IPS-15b (cell line): ENCODE results near the gene KRTAP10-3.

Experiments used
- H3K27me3 ChIP-seq: one replicate; pipeline ENCODE4 v1.6.1; 2013; ENCODE audit warnings: low read length; ENCODE audit not compliant: control insufficient read depth, insufficient read depth
- H3K36me3 ChIP-seq: one replicate; pipeline ENCODE4 v1.6.1; 2013; ENCODE audit warnings: low read length; ENCODE audit not compliant: control insufficient read depth, insufficient read depth
- H3K4me1 ChIP-seq: one replicate; pipeline ENCODE4 v1.6.1; 2013; ENCODE audit warnings: mild to moderate bottlenecking, low read length; ENCODE audit not compliant: control insufficient read depth, insufficient read depth
- H3K4me3 ChIP-seq: one replicate; pipeline ENCODE4 v1.5.1; 2013; ENCODE audit warnings: low read depth, low read length
- H3K9ac ChIP-seq: one replicate; pipeline ENCODE4 v1.6.1; 2013; ENCODE audit warnings: low read depth, mild to moderate bottlenecking, low read length
- H3K9me3 ChIP-seq: one replicate; pipeline ENCODE4 v1.6.1; 2013; ENCODE audit warnings: mild to moderate bottlenecking, low read length; ENCODE audit not compliant: control insufficient read depth, insufficient read depth

The KRTAP10-3 gene

DNA sequence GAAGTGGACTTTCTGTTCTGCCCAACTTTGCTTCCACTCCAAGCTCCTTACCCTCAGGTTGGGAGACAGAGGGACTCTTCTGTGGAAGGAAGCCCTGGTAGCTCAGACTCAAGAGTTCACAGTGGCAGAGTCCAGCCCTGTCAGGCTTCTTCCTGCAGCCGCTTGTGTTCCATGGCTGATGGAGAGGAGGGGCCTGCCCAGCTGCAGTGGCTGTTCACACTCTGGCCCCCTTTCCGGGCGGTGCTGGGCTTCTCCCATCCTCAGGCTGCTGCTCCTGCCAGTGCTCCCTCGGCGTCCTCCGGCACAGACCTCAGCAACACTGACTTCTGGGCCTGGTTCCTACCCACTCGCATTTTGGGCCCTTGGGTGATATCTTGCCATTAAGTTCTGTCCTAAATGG is 22.6 kb downstream of the KRTAP10-3 start:
- H3K9ac ChIP-seq = no peak overlapping the region
- H3K4me1 ChIP-seq = no peaks in the 10 kb centered on the region
- no peaks in the 10 kb centered on the region for H3K9me3 ChIP-seq
- H3K36me3 ChIP-seq = no peaks in the 10 kb centered on the region
- H3K27me3 ChIP-seq = no peaks in the 10 kb centered on the region
- H3K4me3 ChIP-seq = no peak overlapping the region

DNA sequence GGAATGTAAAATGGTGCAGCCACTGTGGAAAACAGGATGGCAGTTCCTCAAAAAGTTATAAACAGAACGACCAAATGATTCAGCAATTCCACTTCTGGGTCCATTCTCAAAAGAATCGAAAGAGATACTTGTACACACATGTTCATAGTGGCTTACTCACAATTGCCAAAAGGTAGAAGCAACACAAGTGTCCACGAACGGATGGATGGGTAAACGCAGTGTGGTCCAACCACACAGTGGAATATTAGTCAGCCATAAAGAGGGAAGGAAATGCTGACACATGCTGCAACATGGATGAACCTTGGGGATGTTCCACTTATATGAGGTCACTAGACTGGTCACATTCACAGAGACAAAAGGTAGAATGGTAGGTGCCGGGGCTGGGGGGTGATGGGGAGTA is 23.9 kb downstream of the KRTAP10-3 start:
- Histone ChIP-seq H3K27me3 (no peaks in the 10 kb centered on the region), H3K9ac (no peak overlapping the region), H3K4me1 (no peaks in the 10 kb centered on the region), H3K4me3 (no peak overlapping the region), H3K9me3 (no peaks in the 10 kb centered on the region), H3K36me3 (no peaks in the 10 kb centered on the region)

DNA sequence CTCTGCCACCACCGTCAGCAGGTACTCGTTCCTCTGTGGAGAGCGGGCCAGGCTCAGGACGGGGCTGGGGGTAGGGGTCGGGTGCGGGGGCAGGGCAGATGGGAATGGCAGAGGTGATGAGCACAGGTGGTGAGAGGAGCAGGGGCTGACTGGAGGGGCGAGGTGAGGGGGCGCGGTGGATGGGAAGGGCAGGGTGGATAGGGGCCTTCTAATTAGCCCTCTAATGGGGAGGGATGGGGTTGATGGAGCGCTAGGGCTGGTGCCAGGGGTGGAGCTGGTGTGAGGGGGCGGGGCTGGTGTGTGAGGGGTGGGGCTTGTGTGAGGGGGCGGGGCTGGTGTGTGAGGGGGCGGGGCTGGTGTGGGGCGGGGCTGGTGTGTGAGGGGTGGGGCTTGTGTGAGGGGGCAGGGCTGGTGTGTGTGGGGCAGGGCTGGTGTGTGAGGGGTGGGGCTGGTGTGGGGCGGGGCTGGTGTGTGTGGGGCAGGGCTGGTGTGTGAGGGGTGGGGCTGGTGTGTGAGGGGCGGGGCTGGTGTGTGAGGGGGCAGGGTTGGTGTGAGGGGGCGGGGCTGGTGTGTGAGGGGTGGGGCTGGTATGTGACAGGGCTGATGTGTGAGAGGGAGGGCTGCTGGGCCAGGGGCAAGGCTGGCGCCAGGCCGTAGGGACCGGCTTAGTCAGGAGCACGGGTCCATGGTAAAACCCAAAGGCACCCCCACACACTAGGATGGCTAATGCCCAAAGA is 24.5 kb downstream of the KRTAP10-3 start:
- no peak overlapping the region for H3K9ac ChIP-seq
- no peaks in the 10 kb centered on the region for H3K4me1 ChIP-seq
- H3K4me3 ChIP-seq = no peak overlapping the region
- H3K36me3 ChIP-seq = no peaks in the 10 kb centered on the region
- no peaks in the 10 kb centered on the region for H3K9me3 ChIP-seq
- H3K27me3 ChIP-seq = no peaks in the 10 kb centered on the region

DNA sequence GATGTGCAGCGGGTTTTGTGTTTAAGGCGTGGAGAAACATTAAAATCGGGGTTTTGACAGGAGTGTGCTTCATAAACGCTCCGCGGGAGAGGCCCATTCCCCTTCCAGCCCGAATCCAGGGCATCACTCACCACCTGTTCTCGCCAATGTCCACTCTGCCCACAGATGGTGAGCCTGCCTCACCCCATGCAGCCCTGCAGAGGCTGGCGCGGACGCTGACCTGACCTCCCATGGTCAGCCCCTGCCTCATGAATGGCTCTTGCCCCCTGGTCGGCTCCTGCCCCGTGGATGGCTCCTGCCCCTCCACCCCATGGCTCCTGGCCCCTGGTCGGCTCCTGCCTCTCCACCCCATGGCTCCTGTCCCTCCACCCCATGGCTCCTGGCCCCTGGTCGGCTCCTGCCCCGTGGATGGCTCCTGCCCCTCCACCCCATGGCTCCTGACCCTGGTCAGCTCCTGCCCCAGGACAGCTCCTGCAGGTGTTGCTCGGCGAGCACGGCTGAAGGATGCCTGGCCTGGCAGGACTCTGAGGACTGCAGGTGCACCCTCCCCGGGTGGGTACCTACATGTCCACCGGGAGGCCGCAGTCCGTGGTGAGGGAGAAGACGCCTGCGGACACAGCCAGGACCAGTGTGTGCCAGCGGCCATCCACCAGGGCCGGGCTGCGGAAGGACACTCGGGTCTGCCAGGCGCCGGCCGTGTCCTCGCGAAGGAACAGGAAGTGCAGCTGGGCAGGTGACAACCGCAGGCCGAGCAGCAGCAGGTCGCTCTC is 25.3 kb downstream of the KRTAP10-3 start:
- no peak overlapping the region for H3K9ac ChIP-seq
- H3K4me3 ChIP-seq = no peak overlapping the region
- no peaks in the 10 kb centered on the region for H3K27me3 ChIP-seq
- no peaks in the 10 kb centered on the region for H3K36me3 ChIP-seq
- no peaks in the 10 kb centered on the region for H3K9me3 ChIP-seq
- H3K4me1 ChIP-seq = no peaks in the 10 kb centered on the region

DNA sequence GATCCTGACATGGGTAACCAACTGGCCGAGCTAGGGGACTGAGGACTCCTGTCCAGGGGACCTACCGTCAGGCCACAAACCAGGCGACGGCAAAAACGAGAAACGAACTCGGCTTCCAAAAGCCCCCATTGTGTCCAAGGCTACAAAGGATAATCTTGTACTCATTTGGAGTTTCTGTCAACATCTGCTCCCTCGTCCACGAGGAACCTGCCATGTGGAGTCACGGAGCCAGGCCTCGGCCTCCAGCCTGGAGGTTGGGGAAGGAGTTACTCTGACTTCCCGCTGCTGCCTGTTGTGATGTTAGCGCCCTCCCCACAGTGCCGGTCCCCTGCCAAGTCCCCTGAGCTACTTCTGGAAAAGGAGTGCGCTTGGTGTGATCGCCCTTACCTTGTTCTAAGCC is 25.9 kb downstream of the KRTAP10-3 start:
- Histone ChIP-seq H3K36me3 (no peaks in the 10 kb centered on the region), H3K27me3 (no peaks in the 10 kb centered on the region), H3K9me3 (no peaks in the 10 kb centered on the region), H3K9ac (no peak overlapping the region), H3K4me1 (no peaks in the 10 kb centered on the region), H3K4me3 (no peak overlapping the region)

DNA sequence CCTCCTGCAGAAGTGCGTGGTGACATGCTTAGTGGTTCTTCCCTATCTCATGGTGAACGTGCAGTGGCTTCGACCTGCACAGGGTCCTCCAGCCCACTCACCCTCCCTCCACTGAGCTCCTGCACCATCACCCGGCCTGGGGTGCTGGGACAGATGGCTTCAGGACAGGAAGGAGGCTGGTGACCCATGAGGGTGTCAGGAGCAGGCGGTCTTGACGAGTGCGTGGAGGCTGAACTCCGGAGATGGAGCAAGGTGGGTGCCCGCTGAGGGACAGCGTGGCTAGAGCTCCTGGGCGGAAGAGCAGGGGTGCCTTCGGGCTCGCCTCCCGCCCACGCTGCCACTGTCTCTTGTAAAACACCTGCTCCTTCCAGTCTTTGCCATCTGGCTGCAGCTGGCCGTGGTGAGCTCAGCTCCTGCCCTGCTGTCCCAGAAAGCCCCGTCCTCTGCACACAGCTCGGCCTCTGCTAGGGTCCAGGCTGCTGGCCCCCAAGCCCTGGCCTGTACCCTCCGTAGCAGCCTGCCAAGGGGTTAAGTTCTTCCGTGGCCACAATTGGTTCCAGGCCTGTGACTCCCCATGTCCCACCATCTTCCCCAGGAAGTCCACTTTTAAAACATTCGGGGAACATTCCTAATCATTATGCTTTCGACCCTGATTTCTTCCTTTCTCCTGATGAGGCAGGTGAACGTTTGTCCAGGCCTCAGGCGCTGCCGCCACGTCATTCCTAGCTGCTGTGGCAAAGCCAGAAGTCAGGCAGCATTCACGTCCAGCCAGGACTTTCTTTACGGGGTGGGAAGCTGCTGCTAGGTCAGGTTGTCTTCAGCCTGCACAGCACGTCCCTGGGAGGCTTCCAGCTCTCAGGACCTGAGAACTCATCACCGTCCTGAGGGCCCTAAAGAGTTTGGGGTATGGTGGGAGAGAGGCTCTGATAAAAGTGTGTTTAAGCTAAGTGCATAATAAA is 26.7 kb downstream of the KRTAP10-3 start:
- Histone ChIP-seq H3K4me3 (no peak overlapping the region), H3K36me3 (no peaks in the 10 kb centered on the region), H3K27me3 (no peaks in the 10 kb centered on the region), H3K4me1 (no peaks in the 10 kb centered on the region), H3K9ac (no peak overlapping the region), H3K9me3 (no peaks in the 10 kb centered on the region)

DNA sequence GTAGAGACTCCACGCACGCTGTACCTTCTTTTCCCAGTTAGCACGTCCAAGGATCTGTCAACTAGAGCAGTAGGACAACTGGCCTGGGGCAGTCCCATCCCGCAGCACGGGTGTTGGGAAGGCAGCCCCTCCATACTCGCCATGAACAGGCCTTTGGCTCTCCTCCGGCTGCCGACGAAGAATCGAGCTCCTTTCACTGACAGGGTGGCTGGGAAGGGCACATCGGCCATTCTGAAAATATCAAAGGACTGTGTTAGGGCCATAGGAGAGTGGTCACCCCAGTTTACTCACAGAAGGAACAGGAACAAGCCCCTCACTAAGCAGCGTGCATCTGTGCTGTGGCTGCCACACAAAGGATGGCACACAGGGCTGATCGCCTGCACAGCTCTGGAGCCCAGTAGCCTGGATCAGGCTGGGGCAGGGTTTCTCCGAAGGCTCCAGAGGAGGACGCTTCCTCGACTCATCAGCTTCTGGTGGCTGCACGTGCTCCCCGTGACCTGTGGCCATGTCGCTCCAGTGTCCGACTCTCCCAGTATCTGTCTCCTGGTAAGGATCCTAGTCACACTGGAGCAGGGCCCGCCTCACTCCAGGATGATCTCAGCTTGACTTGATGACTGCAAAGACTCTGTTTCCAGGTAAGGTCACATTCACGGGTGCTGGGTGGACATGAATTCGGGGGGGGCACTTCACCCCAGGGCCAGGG is 27.5 kb downstream of the KRTAP10-3 start:
- Histone ChIP-seq H3K4me3 (no peak overlapping the region), H3K4me1 (no peaks in the 10 kb centered on the region), H3K27me3 (no peaks in the 10 kb centered on the region), H3K9me3 (no peaks in the 10 kb centered on the region), H3K9ac (no peak overlapping the region), H3K36me3 (no peaks in the 10 kb centered on the region)

DNA sequence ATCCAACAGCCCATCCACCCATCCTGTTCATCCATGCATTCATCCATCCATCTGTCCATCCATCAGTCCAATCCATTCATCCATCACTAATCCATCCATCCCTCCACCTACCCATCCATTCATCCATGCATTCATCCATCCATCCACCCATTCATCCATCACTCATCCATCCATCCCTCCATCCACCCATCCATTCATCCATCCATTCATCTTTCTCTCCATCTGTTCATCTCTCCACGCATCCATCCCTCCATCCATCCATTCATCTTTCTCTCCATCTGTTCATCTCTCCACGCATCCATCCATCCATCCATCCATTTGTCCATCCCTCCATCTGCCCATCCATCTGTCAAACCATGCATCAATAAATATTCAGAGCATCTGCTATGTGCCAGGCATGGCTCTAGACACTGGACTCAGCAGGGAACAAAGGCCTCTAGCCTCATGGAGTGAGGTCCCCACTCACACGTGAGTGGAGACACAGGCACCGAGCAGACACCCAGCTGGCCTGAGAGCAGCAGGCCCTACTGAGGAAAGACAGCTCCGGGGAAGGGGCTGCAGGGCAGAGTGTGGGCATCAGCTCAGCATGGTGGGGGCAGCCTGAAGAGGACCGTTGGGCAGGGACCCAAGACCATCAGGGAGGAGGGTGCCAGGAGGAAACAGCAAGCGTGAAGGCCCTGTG is 28.2 kb downstream of the KRTAP10-3 start:
- H3K4me3 ChIP-seq = no peak overlapping the region
- H3K36me3 ChIP-seq = no peaks in the 10 kb centered on the region
- no peaks in the 10 kb centered on the region for H3K27me3 ChIP-seq
- no peak overlapping the region for H3K9ac ChIP-seq
- no peaks in the 10 kb centered on the region for H3K9me3 ChIP-seq
- no peaks in the 10 kb centered on the region for H3K4me1 ChIP-seq

DNA sequence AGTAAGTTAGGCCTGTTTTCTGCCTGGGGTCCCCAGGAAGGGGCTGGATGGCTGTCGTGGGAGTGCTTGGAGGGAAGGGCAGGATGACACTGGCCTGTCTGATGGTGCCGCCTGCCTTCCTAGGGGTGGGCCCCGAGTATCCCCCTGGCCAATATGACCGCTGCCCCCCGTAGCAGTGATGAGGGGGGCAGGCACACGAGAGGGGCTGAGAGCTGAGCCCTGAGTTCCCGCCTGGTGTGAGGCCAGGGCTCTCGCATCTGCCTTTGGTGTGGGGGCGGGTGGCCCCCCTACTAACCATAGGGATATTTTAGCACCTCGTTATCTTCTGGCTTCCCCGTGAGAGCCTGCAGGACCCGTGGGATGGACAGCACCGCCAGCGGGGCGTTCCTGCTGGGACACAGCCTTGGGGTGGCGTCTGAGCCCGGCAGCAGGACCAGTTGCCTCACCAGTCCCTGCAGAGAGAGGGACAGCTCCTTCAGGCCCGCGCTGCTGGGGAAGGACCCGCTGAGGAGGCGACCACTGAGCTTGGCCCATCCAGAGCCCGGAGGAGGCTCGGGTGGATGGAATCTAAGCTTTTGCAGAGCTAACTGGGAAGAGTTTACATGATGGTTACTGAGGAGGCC is 29.0 kb downstream of the KRTAP10-3 start:
- Histone ChIP-seq H3K9ac (no peak overlapping the region), H3K27me3 (no peaks in the 10 kb centered on the region), H3K4me3 (no peak overlapping the region), H3K9me3 (no peaks in the 10 kb centered on the region), H3K36me3 (no peaks in the 10 kb centered on the region), H3K4me1 (no peaks in the 10 kb centered on the region)

DNA sequence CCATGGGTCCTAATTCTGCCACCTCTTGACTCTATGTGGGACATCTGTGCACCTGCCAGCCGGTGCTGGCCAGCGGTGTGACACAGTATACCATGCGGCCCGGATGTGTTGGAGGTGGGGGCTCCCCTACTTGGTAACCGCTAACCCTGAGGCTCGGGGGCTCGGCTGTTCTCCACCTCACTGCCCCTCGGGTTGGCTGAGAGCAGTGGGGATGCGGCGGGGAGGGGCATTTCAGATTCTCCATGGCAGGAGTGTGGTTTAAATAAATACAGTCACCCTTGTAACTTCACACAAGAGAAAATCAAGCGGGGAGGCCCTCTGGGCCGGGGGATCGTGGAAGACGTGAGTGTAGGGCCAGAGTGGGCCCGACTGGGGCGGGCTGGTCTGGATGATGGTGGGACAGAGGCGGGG is 29.6 kb downstream of the KRTAP10-3 start:
- no peak overlapping the region for H3K9ac ChIP-seq
- no peaks in the 10 kb centered on the region for H3K36me3 ChIP-seq
- H3K4me3 ChIP-seq = no peak overlapping the region
- H3K4me1 ChIP-seq = no peaks in the 10 kb centered on the region
- H3K27me3 ChIP-seq = no peaks in the 10 kb centered on the region
- H3K9me3 ChIP-seq = no peaks in the 10 kb centered on the region
